Stimulated activated memory B cell treated with anti-CD40 and anti-IgM and Interleukin-4, amounts not matched to agents 10 μg/mL and 1 μg/mL and 100 μg/mL, for 72 hours (primary cell): ENCODE measurements around the gene FANK1.

Source experiments
- ATAC-seq: fragments of 150-1000 bp; cut with Tn5 transposase; 2 replicates; pipeline ENCODE4 v1.10.0; 2021
- H3K27ac Mint-ChIP-seq: one replicate; pipeline ENCODE4 v1.8.0; 2022; ENCODE audit warnings: mild to moderate bottlenecking, mixed read lengths
- H3K27me3 Mint-ChIP-seq: one replicate; pipeline ENCODE4 v1.8.0; 2022; ENCODE audit warnings: mixed read lengths
- H3K36me3 Mint-ChIP-seq: one replicate; pipeline ENCODE4 v1.8.0; 2022; ENCODE audit warnings: mixed read lengths
- H3K4me1 Mint-ChIP-seq: one replicate; pipeline ENCODE4 v1.8.0; 2022; ENCODE audit warnings: mixed read lengths
- H3K4me3 Mint-ChIP-seq: one replicate; pipeline ENCODE4 v1.8.0; 2022; ENCODE audit warnings: mild to moderate bottlenecking, moderate library complexity, mixed read lengths
- H3K9me3 Mint-ChIP-seq: one replicate; pipeline ENCODE4 v1.8.0; 2022; ENCODE audit warnings: mixed read lengths

FANK1 gene

GRCh38 chr10:125984346-125984745, 88.0 kb downstream of the FANK1 start:
- no peaks in the 10 kb centered on the region for H3K36me3 Mint-ChIP-seq
- ATAC-seq: no peak
- no peak overlapping the region for H3K27ac Mint-ChIP-seq
- H3K4me1 Mint-ChIP-seq: peaks cover 25% of the 10 kb centered on the region
- no peaks in the 10 kb centered on the region for H3K9me3 Mint-ChIP-seq
- peaks cover 8% of the 10 kb centered on the region for H3K27me3 Mint-ChIP-seq
- no peak overlapping the region for H3K4me3 Mint-ChIP-seq

DNA sequence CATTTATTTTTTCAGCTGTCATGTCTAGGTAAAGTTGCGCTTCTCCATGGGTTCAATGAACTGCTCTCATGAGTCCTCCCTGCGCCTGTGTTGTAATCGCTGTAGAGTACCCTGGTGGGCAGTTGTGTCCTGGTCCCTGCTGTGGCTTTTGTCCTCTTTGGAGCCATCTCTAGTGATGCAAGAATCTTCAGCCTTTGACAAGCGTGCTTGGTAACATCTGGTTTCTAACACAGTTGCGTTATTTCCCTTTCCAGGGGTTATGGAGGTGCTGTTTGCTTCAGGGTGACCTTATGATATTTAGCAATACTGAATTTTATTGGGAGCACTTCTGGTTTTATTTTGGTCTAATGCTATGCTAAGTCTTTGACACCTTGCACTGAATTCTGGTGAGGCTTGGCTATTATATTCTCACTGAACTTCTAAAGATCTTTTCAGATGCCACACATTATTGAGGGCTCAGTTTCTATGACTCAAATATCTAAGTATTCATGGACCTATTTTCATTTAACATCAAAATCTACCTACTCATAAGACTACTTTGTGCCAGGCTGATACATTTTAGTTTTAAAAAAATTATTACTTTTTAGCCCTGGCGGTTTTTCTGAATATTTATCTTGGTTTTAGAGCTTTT, 88.6 kb downstream of the FANK1 start:
- peaks cover 2% of the 10 kb centered on the region for H3K27me3 Mint-ChIP-seq
- H3K4me3 Mint-ChIP-seq: no peak overlapping the region
- H3K9me3 Mint-ChIP-seq: no peaks in the 10 kb centered on the region
- H3K36me3 Mint-ChIP-seq: peaks cover under 1% of the 10 kb centered on the region
- peaks cover 25% of the 10 kb centered on the region for H3K4me1 Mint-ChIP-seq
- ATAC-seq: no peak
- peak overlapping the region; percentile 25 for H3K27ac Mint-ChIP-seq

DNA sequence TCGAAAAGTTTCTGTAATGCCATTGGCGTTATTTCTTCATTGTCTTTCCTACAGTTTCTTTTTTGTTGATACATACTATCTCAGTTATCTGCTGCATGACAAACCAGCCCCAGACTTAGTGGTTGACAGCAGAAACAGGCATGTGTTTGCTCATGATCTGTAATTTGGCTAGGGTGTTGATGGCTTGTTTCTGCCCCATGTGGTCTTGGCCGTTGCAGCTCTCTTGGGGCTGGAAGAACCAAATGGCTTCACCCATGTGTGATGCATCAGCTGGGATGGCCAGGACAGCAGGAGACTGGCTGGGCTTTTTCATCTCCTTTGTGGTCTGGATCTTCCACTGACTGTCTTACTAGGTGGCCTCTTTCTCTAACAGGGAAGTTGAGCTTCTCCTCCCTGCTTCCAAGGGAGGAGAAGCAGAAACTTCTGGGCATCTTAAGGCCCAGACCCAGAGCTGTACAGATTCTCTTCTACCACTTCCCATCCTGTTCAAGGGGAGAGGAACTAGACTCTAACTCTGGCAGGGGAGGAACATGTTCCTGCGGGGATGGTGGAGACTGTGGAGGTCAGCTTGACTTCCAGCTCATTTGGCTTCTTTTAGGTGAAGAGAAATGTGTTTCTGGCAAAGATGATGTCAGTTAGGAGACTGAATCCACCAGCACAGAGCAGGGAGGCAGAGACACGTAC, 89.3 kb downstream of the FANK1 start:
- peak overlapping the region; percentile 25 for H3K27ac Mint-ChIP-seq
- no peak for ATAC-seq
- peaks cover 8% of the 10 kb centered on the region for H3K36me3 Mint-ChIP-seq

DNA sequence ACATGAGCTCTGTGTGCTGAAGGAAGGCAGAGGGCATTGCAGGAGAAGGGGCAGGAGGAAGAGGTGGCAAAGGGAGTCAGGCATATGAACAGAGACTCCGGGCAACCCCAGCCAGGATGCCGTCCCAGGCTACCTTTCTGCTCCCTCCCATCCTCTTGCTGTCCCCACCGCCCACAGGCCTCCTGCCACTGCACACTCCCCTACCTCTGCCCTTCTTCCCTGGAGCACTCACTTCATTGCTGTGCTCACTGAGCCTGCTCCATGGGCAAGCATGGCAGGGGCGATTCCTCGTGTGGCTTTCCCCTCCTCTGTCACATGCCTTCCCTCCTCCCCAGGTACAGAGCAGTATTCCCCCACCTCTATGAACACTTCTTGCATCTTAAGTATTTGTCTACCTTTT, 93.4 kb downstream of the FANK1 start:
- no peaks in the 10 kb centered on the region for H3K27me3 Mint-ChIP-seq
- no peak for ATAC-seq
- no peaks in the 10 kb centered on the region for H3K9me3 Mint-ChIP-seq
- no peak overlapping the region for H3K4me3 Mint-ChIP-seq
- H3K27ac Mint-ChIP-seq: no peak overlapping the region
- peaks cover 10% of the 10 kb centered on the region for H3K36me3 Mint-ChIP-seq
- H3K4me1 Mint-ChIP-seq: peaks cover 5% of the 10 kb centered on the region

More for the DNA sequence above, 89.3 kb downstream of the FANK1 start:
- Mint-ChIP-seq H3K4me3 (no peak overlapping the region), H3K27me3 (no peaks in the 10 kb centered on the region), H3K9me3 (no peaks in the 10 kb centered on the region), H3K4me1 (peaks cover 25% of the 10 kb centered on the region)

GRCh38 chr10:125990974-125991373, 94.6 kb downstream of the FANK1 start:
- no peak overlapping the region for H3K27ac Mint-ChIP-seq
- H3K36me3 Mint-ChIP-seq: peaks cover 10% of the 10 kb centered on the region

GRCh38 chr10:125991392-125991791, 95.0 kb downstream of the FANK1 start:
- Mint-ChIP-seq H3K27ac (no peak overlapping the region), H3K36me3 (peaks cover 10% of the 10 kb centered on the region), H3K9me3 (no peaks in the 10 kb centered on the region), H3K27me3 (no peaks in the 10 kb centered on the region), H3K4me1 (no peaks in the 10 kb centered on the region), H3K4me3 (no peak overlapping the region)
- ATAC-seq: no peak

More at GRCh38 chr10:125990974-125991373, 94.6 kb downstream of the FANK1 start:
- Mint-ChIP-seq H3K9me3 (no peaks in the 10 kb centered on the region), H3K27me3 (no peaks in the 10 kb centered on the region), H3K4me1 (no peaks in the 10 kb centered on the region), H3K4me3 (no peak overlapping the region)
- ATAC-seq: no peak

- no peak overlapping the region for H3K4me3 Mint-ChIP-seq
- no peaks in the 10 kb centered on the region for H3K27me3 Mint-ChIP-seq
- no peaks in the 10 kb centered on the region for H3K4me1 Mint-ChIP-seq
- no peaks in the 10 kb centered on the region for H3K9me3 Mint-ChIP-seq
- ATAC-seq: no peak
- no peak overlapping the region for H3K27ac Mint-ChIP-seq
- peaks cover 10% of the 10 kb centered on the region for H3K36me3 Mint-ChIP-seq
These were observed 95.9 kb downstream of the FANK1 start for GRCh38 chr10:125992254-125992653.

DNA sequence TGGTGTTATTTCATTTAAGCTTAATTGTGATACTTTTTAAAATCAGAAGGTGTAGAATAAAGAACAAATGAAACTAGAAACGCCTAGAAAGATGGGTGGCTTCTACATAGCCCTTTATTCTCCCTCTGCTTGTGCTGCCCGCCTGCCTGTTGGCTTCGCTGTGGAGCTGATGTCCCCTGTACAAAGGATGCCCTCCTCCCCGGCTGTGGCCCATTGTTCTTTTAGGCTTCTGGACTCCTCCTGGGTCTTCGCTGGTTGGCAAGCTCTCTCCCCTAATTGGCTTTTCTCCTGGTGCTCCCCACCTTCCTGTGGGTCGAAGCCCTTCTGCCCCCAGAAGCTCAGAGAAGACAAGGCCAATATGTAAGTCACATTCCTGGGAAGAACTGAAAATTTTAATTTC, 98.2 kb downstream of the FANK1 start:
- no peak overlapping the region for H3K4me3 Mint-ChIP-seq
- no peaks in the 10 kb centered on the region for H3K9me3 Mint-ChIP-seq
- no peaks in the 10 kb centered on the region for H3K4me1 Mint-ChIP-seq
- peaks cover 10% of the 10 kb centered on the region for H3K36me3 Mint-ChIP-seq
- H3K27ac Mint-ChIP-seq: no peak overlapping the region
- no peak for ATAC-seq
- no peaks in the 10 kb centered on the region for H3K27me3 Mint-ChIP-seq

DNA sequence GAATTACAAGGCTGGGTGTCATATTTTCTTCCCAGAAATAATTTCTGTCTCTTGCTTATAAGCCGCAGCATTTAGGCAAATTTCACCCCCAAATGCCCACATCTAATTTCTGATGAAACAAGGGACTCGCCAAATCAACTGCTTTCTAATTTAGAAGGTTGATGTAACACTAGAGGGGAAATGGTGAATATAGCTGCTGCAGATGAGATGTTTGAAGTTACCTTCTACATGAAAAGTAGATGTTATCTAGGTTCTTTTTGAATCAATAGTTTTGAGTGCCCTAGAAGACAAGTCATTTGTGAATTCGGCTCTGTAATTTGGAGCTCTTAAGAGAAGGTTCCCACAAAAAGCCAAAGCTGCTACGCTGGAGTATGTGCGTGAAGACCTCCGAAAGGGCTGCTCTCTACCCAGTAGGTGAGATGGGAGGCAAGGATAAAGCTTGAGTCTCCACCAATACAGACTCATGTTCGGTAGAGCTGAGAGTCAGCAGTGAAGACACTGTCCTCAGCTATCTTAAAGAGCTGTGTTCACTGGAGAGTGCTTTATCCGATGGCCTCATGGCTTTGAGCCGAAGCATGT, 99.5 kb downstream of the FANK1 start:
- Mint-ChIP-seq H3K4me3 (no peak overlapping the region), H3K4me1 (no peaks in the 10 kb centered on the region), H3K9me3 (no peaks in the 10 kb centered on the region), H3K27ac (no peak overlapping the region), H3K36me3 (peaks cover under 1% of the 10 kb centered on the region), H3K27me3 (peaks cover 11% of the 10 kb centered on the region)
- ATAC-seq: peak; percentile 54

DNA sequence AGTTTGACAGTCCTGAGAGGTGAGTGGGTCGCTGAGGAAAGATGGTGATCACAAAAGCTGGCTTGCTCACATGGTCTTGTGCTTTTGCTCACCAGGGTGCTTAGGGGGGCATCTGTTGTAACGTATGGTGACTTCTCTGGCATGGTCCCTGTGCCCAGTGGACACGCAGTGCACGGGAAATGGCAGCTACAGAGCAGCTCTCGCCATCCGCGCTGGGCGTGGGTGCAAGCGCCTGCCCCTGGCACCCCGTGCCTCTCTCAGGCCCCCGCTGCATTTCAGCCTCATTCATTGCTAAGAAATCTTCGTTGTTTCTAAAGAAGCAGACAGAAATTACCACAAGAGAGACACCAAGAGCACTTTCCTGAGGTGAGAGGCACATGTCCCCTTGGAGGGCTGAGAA, 101.2 kb downstream of the FANK1 start:
- no peaks in the 10 kb centered on the region for H3K9me3 Mint-ChIP-seq
- ATAC-seq: no peak
- H3K27me3 Mint-ChIP-seq: peaks cover 19% of the 10 kb centered on the region
- no peak overlapping the region for H3K4me3 Mint-ChIP-seq
- no peaks in the 10 kb centered on the region for H3K36me3 Mint-ChIP-seq
- H3K4me1 Mint-ChIP-seq: no peaks in the 10 kb centered on the region
- H3K27ac Mint-ChIP-seq: no peak overlapping the region

DNA sequence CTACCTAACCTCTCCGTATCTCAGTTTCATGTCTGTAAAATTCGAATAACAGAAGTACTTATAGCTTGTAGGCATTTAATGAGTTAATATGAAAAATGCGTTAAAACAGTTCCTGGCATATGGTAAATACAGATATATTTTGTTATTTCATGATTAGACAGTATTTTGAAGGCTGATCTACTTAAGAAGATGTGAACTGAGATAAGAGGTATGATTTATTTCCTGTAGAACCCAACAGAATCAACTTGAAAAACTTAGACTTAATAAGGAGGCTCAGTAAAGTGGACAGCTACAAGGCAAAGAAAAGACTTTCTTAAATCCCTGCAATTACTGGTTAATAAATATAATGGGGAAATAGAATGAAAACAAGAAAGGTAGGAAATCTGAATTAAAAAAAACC, 103.3 kb downstream of the FANK1 start:
- H3K27me3 Mint-ChIP-seq: peaks cover 26% of the 10 kb centered on the region
- H3K9me3 Mint-ChIP-seq: no peaks in the 10 kb centered on the region
- H3K4me1 Mint-ChIP-seq: no peaks in the 10 kb centered on the region
- H3K36me3 Mint-ChIP-seq: no peaks in the 10 kb centered on the region
- no peak overlapping the region for H3K4me3 Mint-ChIP-seq
- ATAC-seq: no peak
- H3K27ac Mint-ChIP-seq: no peak overlapping the region

- H3K36me3 Mint-ChIP-seq: no peaks in the 10 kb centered on the region
- no peaks in the 10 kb centered on the region for H3K4me1 Mint-ChIP-seq
- H3K27ac Mint-ChIP-seq: no peak overlapping the region
- H3K9me3 Mint-ChIP-seq: no peaks in the 10 kb centered on the region
- ATAC-seq: peak; percentile 48
- no peak overlapping the region for H3K4me3 Mint-ChIP-seq
- H3K27me3 Mint-ChIP-seq: peaks cover 27% of the 10 kb centered on the region
These were observed 105.2 kb downstream of the FANK1 start for GRCh38 chr10:126001576-126001975.

DNA sequence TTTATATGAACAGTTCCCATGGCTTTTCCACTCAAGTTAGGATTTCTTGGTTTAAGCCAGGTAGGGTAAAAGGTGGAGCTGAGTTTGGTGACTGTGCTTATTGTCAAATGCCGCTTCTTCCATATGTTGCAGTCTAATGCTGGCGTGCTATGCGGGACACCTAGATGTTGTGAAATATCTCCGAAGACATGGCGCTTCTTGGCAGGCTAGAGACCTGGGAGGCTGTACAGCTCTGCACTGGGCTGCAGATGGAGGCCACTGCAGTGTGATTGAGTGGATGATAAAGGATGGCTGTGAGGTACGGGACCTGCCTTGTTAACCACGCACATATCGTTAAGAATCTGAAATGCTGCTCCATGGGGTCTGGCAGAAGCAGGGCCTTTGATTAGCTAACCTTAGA, 108.4 kb downstream of the FANK1 start:
- H3K27ac Mint-ChIP-seq: no peak overlapping the region
- no peak overlapping the region for H3K4me3 Mint-ChIP-seq
- H3K9me3 Mint-ChIP-seq: no peaks in the 10 kb centered on the region
- H3K27me3 Mint-ChIP-seq: peaks cover 27% of the 10 kb centered on the region
- peaks cover 5% of the 10 kb centered on the region for H3K4me1 Mint-ChIP-seq
- H3K36me3 Mint-ChIP-seq: no peaks in the 10 kb centered on the region
- ATAC-seq: no peak

- ATAC-seq: no peak
- Mint-ChIP-seq H3K27ac (no peak overlapping the region), H3K4me1 (peaks cover 5% of the 10 kb centered on the region), H3K4me3 (no peak overlapping the region), H3K27me3 (peaks cover 12% of the 10 kb centered on the region), H3K9me3 (peaks cover 3% of the 10 kb centered on the region), H3K36me3 (no peaks in the 10 kb centered on the region)
These were observed 109.9 kb downstream of the FANK1 start for GRCh38 chr10:126006264-126006663.

DNA sequence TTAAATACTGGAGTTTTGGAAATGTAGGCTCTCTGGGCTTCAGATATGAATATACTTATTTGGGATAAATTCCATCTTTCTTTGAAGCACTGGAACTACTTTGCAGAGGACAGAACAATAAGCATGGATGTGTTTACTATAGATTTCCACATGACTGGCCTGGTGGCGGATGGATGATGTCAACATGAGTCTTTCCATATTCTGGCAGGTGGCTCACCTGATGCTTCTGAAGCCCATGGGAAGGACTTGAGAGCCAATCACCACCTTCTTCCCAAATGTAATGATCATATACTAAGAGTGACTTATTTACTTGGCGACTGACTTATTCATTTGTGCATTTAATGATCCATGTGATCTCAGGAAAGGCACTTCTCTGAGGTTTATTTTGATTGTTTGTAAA, 110.5 kb downstream of the FANK1 start:
- no peak overlapping the region for H3K4me3 Mint-ChIP-seq
- H3K36me3 Mint-ChIP-seq: no peaks in the 10 kb centered on the region
- H3K27me3 Mint-ChIP-seq: peaks cover 8% of the 10 kb centered on the region
- H3K4me1 Mint-ChIP-seq: peaks cover 6% of the 10 kb centered on the region
- peaks cover 3% of the 10 kb centered on the region for H3K9me3 Mint-ChIP-seq
- no peak for ATAC-seq
- peak overlapping the region; percentile 22 for H3K27ac Mint-ChIP-seq

- peaks cover 3% of the 10 kb centered on the region for H3K9me3 Mint-ChIP-seq
- H3K4me3 Mint-ChIP-seq: no peak overlapping the region
- peaks cover 1% of the 10 kb centered on the region for H3K27me3 Mint-ChIP-seq
These were observed 113.3 kb downstream of the FANK1 start for GRCh38 chr10:126009650-126010049.

More at GRCh38 chr10:126009650-126010049, 113.3 kb downstream of the FANK1 start:
- H3K36me3 Mint-ChIP-seq: no peaks in the 10 kb centered on the region
- no peak for ATAC-seq
- H3K27ac Mint-ChIP-seq: no peak overlapping the region
- peaks cover 20% of the 10 kb centered on the region for H3K4me1 Mint-ChIP-seq
